Testis (tissue), 3 donors: ENCODE measurements around the gene FRYL. TPM values are rescaled to one million over a fixed set of nuclear protein-coding genes. Genes with fewer than 3 reads are reported as not detected.
"Not testable (repeated sequence)": the region's sequence is repeated elsewhere in the genome, so short reads cannot be mapped to it uniquely, and the experiment has no call there.

Experiments
- DNase-seq: peaks from one replicate; pipeline ENCODE4 v3.0.0-alpha.2; 2019
- H3K27ac ChIP-seq, 2 donors: fragments of 200-600 bp; sonication (generic); one replicate each; pipeline ENCODE4 v1.5.1; 2019
- H3K27me3 ChIP-seq: fragments of 200-600 bp; sonication (generic); one replicate; pipeline ENCODE4 v1.5.1; 2019
- H3K36me3 ChIP-seq: fragments of 200-600 bp; sonication (generic); one replicate; pipeline ENCODE4 v1.5.1; 2017; ENCODE audit warnings: low read depth; ENCODE audit errors: missing control alignments
- H3K4me1 ChIP-seq: fragments of 200-600 bp; sonication (generic); one replicate; pipeline ENCODE4 v1.5.1; 2019
- H3K4me3 ChIP-seq, 2 donors: fragments of 200-600 bp; sonication (generic); one replicate each; pipeline ENCODE4 v1.5.1; 2017 to 2019
- H3K9me3 ChIP-seq: fragments of 200-600 bp; sonication (generic); one replicate; pipeline ENCODE4 v1.5.1; 2017
- CTCF ChIP-seq, 3 experiments: fragments of 450-650 bp in 2 of 3; fragments of 200-600 bp in 1 of 3; sonication (generic) in 1 of 3; IDR thresholded peaks; one replicate each; pipeline ENCODE4 v1.5.1; 2016 to 2019; ENCODE audit warnings: antibody characterized with exemption in 3 of 3, mild to moderate bottlenecking in 2 of 3, moderate library complexity in 1 of 3
- POLR2A ChIP-seq: fragments of 450-650 bp; IDR thresholded peaks from one replicate; pipeline ENCODE4 v1.6.1; 2017; ENCODE audit warnings: antibody characterized with exemption, mild to moderate bottlenecking, moderate library complexity
- WGBS, 2 donors: methylation state at CpG; one replicate each; pipeline ENCODE4 v1.1.5; 2018; 5-methylcytosine and 5-hydroxymethylcytosine counted together
- intact Hi-C: fragments of 100-400 bp; cut with DNase I; formaldehyde crosslinking; loops from one replicate; pipeline ENCODE4 v1.15.1; 2023; ENCODE audit warnings: low total_unique reads
- polyA plus RNA-seq: library from polyadenylated mRNA; stranded (reverse); fragments of 350-450 nt; fragmentation: Illumina TruSeq; extraction: RNeasy Lipid Tissue Mini Kit (QIAGEN cat#74804); gene quantifications from one replicate; pipeline ENCODE4 v1.2.3, GENCODE V29; 2014; ENCODE audit warnings: low read depth, low replicate concordance; ENCODE audit not compliant: insufficient read depth
- total RNA-seq, 2 donors: library from RNA; depleted of rRNA; stranded (reverse); fragments of >200 nt; gene quantifications; one replicate each; pipeline ENCODE4 v1.2.3, GENCODE V29; 2016

FRYL gene
- total and polyA plus RNA-seq, 3 donors from 2014 or later, result 22.5 to 70.6 (median 55.0) TPM

GRCh38 chr4:48640699-48641098, 139.4 kb downstream of the FRYL start:
- intact Hi-C loops, result no loop called here
- Histone ChIP-seq H3K27ac (no peak overlapping the region), H3K9me3 (no peaks in the 10 kb centered on the region), H3K27me3 (no peaks in the 10 kb centered on the region), H3K4me1 (no peaks in the 10 kb centered on the region), H3K36me3 (no peaks in the 10 kb centered on the region), H3K4me3 (no peak overlapping the region)
- WGBS, 2 donors, result 33 to 44% methylated on average over 2 of the region's 2 CpGs
- TF ChIP-seq CTCF (IDR thresholded peaks at IDR 0.05), result no peak
- no peak for TF ChIP-seq POLR2A
- no peak for DNase-seq

GRCh38 chr4:48640225-48640624, 139.9 kb downstream of the FRYL start:
- no peak overlapping the region for H3K27ac ChIP-seq
- no peak overlapping the region for H3K4me3 ChIP-seq
- no peaks in the 10 kb centered on the region for H3K36me3 ChIP-seq
- TF ChIP-seq POLR2A (no peak), CTCF (IDR thresholded peaks at IDR 0.05) (no peak)
- H3K9me3 ChIP-seq, result no peaks in the 10 kb centered on the region
- no peaks in the 10 kb centered on the region for H3K4me1 ChIP-seq
- intact Hi-C loops, result no loop called here
- no peak for DNase-seq
- H3K27me3 ChIP-seq, result no peaks in the 10 kb centered on the region

- intact Hi-C loops, result no loop called here
- WGBS, 2 donors, result 81 to 91% methylated on average over 3 of the region's 3 CpGs
- no peak for TF ChIP-seq POLR2A
- no peak for TF ChIP-seq CTCF (IDR thresholded peaks at IDR 0.05)
- no peak for DNase-seq
- H3K9me3 ChIP-seq, result no peaks in the 10 kb centered on the region
- H3K4me1 ChIP-seq, result no peaks in the 10 kb centered on the region
- H3K4me3 ChIP-seq, result no peak overlapping the region
- no peaks in the 10 kb centered on the region for H3K27me3 ChIP-seq
- no peaks in the 10 kb centered on the region for H3K36me3 ChIP-seq
- no peak overlapping the region for H3K27ac ChIP-seq
Observed at GRCh38 chr4:48639807-48640206, 140.3 kb downstream of the FRYL start.

- H3K4me3 ChIP-seq, H3K4me1 ChIP-seq, H3K9me3 ChIP-seq, H3K27me3 ChIP-seq, H3K36me3 ChIP-seq, intact Hi-C loops, DNase-seq, H3K27ac ChIP-seq: not testable (repeated sequence)
- 91 to 95% methylated on average over 5 of the region's 5 CpGs for WGBS, 2 donors
Observed at GRCh38 chr4:48638586-48638985, 141.5 kb downstream of the FRYL start.

- H3K27me3 ChIP-seq, result no peaks in the 10 kb centered on the region
- DNase-seq, result no peak
- intact Hi-C loops, result no loop called here
- H3K36me3 ChIP-seq, result no peaks in the 10 kb centered on the region
- TF ChIP-seq CTCF (IDR thresholded peaks at IDR 0.05) (no peak), POLR2A (no peak)
- H3K4me3 ChIP-seq, result no peak overlapping the region
- H3K4me1 ChIP-seq, result no peaks in the 10 kb centered on the region
- no peaks in the 10 kb centered on the region for H3K9me3 ChIP-seq
- 78 to 79% methylated on average over 1 of the region's 1 CpG for WGBS, 2 donors
- no peak overlapping the region for H3K27ac ChIP-seq
Observed at GRCh38 chr4:48636911-48637310, 143.2 kb downstream of the FRYL start.
